HG02623 (cell line): ENCODE measurements around the gene RAD51D.
"Not testable (repeated sequence)": the region's sequence is repeated elsewhere in the genome, so short reads cannot be mapped to it uniquely, and the experiment has no call there.

ENCODE experiments used
- ATAC-seq: cut with Tn5 transposase; IDR thresholded peaks from one replicate; pipeline ENCODE4 v1.9.1; 2021; ENCODE audit warnings: moderate library complexity; ENCODE audit not compliant: unreplicated experiment

Gene RAD51D

DNA sequence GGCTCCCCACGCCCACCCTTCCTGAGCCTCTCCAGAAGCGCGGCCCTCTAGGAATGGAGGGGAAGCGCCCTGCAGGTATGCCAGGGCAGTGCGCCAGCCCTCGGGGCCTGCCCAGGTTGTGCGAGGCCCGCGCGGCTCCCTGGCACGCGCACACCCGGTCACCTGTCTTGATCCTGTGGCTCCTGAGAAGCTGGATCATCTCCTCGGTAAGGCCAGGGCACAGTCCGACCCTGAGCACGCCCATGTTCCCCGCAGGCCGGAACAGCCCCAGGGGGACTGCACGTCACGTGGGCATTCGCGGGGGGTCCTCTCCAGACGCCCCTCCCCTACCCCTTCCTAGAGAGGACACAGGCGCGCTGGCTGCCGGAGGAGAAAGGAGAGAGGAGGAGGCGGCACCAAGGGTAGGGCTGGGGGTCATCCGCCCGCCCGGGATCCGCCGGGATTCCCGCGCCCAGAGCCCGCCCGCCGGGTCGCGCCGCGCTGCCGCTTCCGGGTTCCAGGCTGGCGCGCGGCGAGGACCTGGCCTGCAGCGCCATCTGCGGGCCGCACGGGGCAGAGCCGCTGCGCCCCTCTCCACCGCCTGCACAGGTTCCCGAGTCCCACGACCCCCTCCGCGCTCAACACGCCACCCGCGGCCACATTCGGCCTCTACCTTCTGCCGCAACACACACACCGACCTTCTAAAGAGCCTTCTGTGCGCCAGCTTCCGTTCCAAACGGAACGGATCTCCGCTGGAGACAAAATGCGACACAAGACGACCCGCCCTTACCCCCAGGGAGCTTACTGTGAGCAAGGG lies at the start of gene RAD51D:
Gene RAD51D, minus strand, starts transcription at position 491 of the 796 bp plus-strand sequence. Its CDS starts 247 bp downstream, at position 244.
- ATAC-seq = no peak

GRCh38 chr17:35167666-35168065 lies 48.0 kb upstream of the RAD51D start:
- no peak for ATAC-seq

DNA sequence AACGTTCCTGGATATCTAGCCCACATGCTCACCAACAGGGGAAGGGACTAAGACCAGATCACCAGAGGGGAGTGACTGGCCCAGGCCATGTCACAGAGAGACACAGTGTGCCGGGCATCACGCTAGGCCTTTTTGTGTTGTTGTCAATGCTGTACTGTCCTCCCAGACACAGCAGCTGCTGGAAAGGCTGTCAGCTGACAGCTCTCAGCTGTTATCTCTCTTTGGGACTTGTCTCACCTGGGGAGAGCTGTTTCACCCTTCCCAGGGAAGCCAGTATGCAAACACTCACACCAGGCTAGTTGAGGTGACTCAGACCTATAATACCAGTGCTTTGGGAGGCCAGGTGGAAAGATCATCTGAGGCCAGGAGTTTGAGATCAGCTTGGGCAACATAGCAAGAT lies 47.4 kb upstream of the RAD51D start:
- ATAC-seq = no peak

DNA sequence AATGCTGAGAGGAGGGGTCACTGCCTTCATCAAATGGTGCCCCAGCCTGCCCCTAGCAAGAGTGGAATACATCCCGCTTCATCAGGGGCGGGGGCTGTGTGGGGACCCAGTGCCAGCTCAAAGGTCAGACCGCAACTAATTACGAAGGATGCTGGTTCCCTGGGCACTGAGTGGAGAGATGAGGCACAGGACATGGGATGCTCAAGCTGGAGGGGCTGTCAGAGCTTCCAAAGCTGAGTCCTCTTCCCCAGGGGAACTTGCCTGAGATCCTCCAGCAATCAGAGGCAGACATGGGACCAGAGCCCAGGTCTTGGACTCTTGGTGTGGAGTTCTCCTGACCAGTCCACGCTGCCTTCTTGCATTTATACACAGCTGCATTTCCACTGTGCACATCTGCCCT lies 46.9 kb upstream of the RAD51D start:
- ATAC-seq = no peak

DNA sequence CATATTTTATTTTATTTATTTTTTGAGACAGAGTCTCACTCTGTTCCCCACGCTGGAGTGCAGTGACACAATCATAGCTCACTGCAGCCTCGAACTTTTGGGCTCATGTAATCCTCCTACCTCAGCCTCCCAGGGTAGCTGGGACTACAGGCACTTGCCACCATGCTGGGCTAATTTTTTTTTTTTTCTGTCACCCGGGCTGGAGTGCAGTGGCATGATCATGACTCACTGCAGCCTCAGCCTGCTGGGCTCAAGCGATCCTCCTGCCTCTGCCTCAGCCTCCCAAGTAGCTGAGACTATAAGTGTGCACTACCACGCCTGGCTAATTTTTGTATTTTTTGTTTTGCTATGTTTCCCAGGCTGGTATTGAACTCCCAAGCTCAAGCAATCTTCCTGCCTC lies 45.1 kb upstream of the RAD51D start:
- no peak for ATAC-seq

DNA sequence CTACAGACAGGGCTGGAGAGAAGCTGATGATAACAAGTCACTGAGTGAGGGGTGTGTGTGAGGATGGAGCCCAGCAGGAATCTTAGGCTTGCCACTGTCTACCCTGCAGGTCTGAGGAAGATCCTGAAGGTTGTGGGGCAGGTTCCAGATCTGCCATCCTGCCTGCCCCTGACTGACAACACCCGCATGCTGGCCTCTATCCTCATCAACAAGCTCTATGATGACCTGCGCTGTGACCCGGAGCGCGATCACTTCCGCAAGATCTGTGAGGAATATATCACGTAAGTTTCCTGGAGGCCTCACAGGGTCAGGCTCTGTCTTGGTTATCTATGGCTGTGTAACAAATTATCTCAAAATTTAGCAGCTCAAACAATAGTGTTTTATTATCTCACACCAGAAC lies 44.2 kb upstream of the RAD51D start:
- no peak for ATAC-seq

DNA sequence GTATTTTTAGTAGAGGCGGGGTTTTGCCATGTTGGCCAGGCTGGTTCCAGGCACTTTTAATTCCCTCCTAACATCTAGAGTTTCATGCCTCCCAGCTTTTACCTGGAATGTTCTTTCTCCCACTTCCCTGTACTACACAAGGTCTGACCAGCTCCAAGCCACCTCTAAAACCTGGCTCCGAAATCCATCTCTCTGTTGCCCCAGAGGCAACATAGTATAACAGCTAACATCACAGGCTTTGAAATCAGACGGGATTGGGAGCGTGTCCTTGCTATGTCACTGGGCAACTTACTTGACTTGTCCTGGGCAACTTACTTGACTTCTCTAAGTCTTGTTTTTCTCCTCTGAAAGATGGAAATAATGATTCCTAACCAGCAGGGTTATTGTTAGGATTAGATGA lies 43.1 kb upstream of the RAD51D start:
- ATAC-seq = no peak

DNA sequence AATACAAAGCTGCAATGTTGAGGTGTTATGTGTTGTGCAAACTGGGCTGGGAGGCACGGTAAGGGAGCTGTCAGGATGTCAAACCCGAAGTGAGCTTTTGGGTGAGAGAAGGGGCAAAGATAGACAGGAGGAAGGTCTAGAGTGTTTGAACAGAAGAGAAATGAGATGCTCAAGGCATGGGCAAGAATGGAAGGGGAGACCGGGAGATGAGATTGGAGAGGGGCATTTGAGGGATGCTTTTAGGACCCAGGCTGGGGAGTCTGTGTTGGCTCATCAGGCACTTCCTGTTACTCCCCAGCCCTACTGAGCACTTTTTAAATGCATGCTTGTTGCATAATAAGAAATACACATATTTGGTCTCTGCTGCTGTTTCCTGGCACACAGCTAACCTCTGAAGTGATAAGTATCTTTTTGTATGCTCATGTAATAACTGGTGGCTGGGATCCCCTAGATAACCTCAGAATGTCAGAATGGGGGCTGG lies 41.7 kb upstream of the RAD51D start:
- no peak for ATAC-seq

GRCh38 chr17:35160354-35161201 lies 40.9 kb upstream of the RAD51D start:
- ATAC-seq = no peak

- ATAC-seq = no peak
These were observed 40.3 kb upstream of the RAD51D start for GRCh38 chr17:35159940-35160339.

GRCh38 chr17:35155246-35155645 lies 35.6 kb upstream of the RAD51D start:
- no peak for ATAC-seq

DNA sequence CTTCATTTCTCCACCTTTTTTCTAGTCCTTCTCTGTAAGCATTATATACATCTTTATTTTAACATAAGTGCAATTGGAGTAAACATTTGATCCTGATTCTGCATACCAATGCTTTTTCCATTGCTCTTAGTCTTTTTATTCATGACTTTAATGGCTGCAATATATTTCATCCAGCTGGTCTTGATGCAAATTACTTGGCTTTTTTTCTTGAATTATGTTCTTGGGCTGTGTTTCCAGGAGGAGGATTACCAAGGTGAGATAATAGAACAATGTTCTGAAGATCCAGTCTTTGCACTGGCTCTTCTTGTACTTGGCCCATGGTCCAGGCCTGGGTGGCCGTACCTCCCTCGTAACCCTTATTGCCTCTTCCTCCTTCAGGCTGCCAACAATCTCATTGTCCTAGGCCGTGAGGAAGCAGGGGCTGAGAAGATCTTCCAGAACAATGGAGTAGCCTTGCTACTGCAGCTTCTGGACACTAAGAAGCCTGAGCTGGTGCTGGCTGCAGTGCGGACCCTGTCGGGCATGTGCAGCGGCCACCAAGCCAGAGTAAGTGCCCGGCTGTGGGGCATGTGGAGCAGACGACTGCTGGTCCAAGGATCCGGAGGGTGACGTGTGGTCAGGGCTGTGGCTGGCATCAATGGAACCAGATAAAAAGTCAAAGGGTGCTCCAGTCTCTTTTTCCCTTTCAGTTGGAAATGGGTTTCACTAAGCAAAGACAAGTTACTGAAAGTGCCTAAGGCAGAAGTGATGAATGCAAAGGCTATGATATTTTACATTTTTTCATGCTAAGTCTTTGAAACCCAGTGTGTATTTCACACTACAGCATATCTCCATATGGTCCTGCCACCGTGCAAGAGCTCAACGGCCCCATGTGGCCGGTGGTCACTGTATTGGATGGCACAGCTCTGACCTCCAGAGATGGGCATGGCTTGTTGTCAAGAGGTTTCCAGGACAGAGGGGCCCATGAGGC lies 34.8 kb upstream of the RAD51D start:
- no peak for ATAC-seq

DNA sequence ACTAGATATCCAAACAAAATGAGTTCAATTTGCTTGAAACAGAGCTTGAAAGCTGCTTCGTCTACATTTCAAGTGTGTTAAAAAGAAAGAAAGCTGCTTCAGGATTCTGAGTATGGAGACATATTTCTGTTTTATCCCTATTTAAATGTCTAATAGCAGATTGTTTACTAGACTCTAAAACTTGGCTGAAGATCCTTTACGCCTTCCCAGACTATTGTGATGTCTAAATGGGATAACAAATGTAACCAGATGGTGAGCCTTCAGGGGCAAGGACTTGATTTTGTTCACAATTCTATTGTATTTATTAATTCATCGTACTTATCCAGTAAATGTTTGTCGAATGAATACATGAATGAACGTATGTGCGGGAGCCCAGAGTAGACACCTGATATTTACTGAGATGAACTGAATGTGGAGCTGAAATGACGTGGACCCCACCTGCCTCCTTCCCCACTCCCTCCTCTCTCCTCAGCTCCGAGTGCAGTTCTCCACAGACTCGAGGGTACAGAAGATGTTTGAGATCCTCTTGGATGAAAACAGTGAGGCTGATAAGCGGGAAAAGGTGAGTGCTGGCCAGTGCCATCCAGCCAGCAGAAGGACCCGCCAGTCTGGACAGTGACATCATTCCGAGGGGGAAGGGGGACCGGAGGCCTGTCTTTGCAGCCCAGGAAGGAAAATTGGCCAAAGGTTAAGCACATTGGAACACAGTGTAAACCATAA lies 32.9 kb upstream of the RAD51D start:
- ATAC-seq = no peak

DNA sequence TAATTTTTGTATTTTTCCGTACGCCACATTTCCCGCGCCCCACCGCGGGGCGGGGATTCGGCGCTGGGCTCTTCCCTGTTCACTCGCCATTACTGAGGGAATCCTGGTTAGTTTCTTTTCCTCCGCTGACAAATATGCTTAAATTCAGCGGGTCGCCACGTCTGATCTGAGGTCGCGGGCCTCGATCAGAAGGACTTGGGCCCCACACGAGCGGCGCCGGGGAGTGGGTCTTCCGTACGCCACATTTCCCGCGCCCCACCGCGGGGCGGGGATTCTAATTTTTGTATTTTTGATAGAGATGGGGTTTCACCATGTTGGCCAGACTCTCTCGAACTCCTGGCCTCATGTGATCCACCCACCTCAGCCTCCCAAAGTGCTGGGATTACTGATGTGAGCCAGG lies 31.4 kb upstream of the RAD51D start:
- not testable (repeated sequence) for ATAC-seq

- no peak for ATAC-seq
These were observed 30.3 kb upstream of the RAD51D start for GRCh38 chr17:35149941-35150340.

- ATAC-seq = no peak
These were observed 28.5 kb upstream of the RAD51D start for GRCh38 chr17:35148144-35148543.

DNA sequence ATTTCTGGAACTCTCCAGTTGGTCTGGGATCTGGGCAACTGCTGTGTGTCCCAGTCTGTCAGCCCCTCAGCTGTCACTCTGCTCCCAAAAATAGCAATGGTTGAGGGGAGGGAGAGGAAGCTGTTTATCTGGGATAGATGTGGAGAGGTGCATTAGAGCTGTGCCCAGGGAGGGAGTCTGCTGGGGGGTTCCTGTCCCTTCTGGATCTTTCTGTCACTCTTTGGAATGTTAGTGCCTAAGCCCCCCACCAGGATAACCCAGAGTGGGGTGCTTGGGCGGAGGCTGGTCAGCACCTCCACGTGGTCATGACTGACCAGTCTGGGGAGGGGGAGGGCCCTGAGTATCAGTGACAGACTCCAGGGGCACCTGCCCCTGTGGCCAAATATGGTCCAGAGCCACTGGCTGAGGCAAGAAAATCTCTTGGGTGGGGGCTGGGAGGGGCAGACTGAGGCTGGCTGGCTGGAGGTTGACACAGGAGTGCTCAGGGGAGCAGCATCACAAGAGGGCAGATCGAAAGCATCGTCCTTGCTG lies 27.8 kb upstream of the RAD51D start, which contains the start of gene UNC45B:
Gene UNC45B, plus strand, starts transcription at position 443 of the 531 bp plus-strand sequence. CDS start 447 bp downstream, outside the sequence.
- no peak for ATAC-seq

DNA sequence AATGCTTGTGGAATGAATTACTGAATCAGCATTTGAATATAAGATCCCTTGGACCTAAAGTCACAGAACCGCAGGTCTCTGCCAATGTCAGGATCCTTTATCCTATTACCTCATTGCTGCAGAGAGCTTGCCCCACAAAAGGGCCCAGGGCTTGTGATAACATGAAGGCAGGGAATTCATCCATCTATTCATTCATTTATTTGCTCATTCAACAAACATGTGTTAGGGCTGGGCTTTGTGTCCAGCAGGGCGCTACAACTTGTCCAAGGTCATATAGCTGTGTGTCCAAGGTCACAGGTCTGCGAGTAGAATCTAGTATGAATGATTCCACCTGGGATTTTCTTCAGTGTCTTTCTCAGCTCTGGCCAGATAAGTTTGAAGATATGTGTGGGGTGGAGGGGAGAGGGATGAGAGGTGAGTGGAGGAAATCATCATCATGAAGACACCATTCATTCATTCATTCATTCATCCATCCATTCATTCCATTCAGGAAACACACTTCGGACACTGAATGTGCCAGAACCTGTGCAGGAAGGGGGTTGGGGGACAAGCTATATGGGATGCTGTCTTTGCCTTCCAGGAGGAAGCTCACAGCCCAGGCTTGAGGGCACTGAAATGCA lies 26.7 kb upstream of the RAD51D start:
- no peak for ATAC-seq

- no peak for ATAC-seq
These were observed 25.2 kb upstream of the RAD51D start for GRCh38 chr17:35144840-35145239.
